Tibial nerve (tissue), 4 donors: ENCODE measurements around the gene KNTC1.

Source experiments
- CTCF ChIP-seq, 5 experiments: fragments of 200-600 bp in 3 of 5; fragments of 450-650 bp in 2 of 5; sonication (generic) in 3 of 5; IDR thresholded peaks; one replicate each; pipeline ENCODE4 v1.5.1; 2016 to 2019; ENCODE audit warnings: antibody characterized with exemption in 5 of 5, mild to moderate bottlenecking in 3 of 5, moderate library complexity in 2 of 5
- EP300 ChIP-seq, 2 donors: sonication (generic); formaldehyde crosslinking; IDR thresholded peaks; one replicate each; pipeline ENCODE4 v1.6.1; 2017; ENCODE audit warnings: antibody characterized with exemption in 2 of 2, mild to moderate bottlenecking in 1 of 2
- POLR2A ChIP-seq, 2 donors: fragments of 450-650 bp; IDR thresholded peaks; one replicate each; pipeline ENCODE4 v1.6.1; 2017; ENCODE audit warnings: antibody characterized with exemption in 2 of 2, mild to moderate bottlenecking in 2 of 2, moderate library complexity in 2 of 2

GRCh38 chr12:122489038-122489437 is 38.0 kb upstream of the KNTC1 start:
- TF ChIP-seq CTCF (IDR thresholded peaks at IDR 0.05): no peak
- TF ChIP-seq POLR2A (IDR thresholded peaks at IDR 0.05): no peak
- TF ChIP-seq EP300 (IDR thresholded peaks at IDR 0.05): no peak
